CD14-positive monocyte (primary cell): ENCODE results near the gene ARPC2. TPM values are rescaled to one million over a fixed set of nuclear protein-coding genes. Genes with fewer than 3 reads are reported as not detected.

Source experiments
- DNase-seq, 3 donors: peaks; one replicate each; pipeline ENCODE4 v3.0.0-alpha.2; 2011 to 2022
- H2AFZ ChIP-seq: 2 replicates; pipeline ENCODE4 v1.6.0; 2012; ENCODE audit warnings: mild to moderate bottlenecking, low read depth, low read length, inconsistent platforms; ENCODE audit not compliant: insufficient read depth, poor library complexity, severe bottlenecking
- H3K27ac ChIP-seq, 2 donors: 1 replicate in 1 of 2; 2 replicates in 1 of 2; pipeline ENCODE4 v1.5.1; 2012 to 2013; ENCODE audit warnings: low read length in 2 of 2, control low read depth in 1 of 2, inconsistent platforms in 1 of 2, low read depth in 1 of 2, mild to moderate bottlenecking in 1 of 2
- H3K27me3 ChIP-seq, 2 donors: one replicate each; pipeline versions ENCODE4 v1.6.0 to v1.6.1; 2011 to 2013; ENCODE audit warnings: low read length in 2 of 2; ENCODE audit not compliant: control insufficient read depth in 2 of 2, insufficient read depth in 2 of 2
- H3K36me3 ChIP-seq, 2 donors: replicated peaks in 1 of 2; 1 replicate in 1 of 2; 2 replicates in 1 of 2; pipeline versions ENCODE4 v1.5.1 to v1.6.1; 2012 to 2013; ENCODE audit warnings: low read length in 2 of 2, control low read depth in 1 of 2, inconsistent platforms in 1 of 2, mild to moderate bottlenecking in 1 of 2; ENCODE audit not compliant: insufficient read depth in 2 of 2, control insufficient read depth in 1 of 2
- H3K4me1 ChIP-seq, 2 donors: 1 replicate in 1 of 2; 2 replicates in 1 of 2; pipeline versions ENCODE4 v1.5.1 to v1.6.1; 2012 to 2013; ENCODE audit warnings: low read length in 2 of 2, control low read depth in 1 of 2, inconsistent platforms in 1 of 2, mild to moderate bottlenecking in 1 of 2, moderate library complexity in 1 of 2; ENCODE audit not compliant: insufficient read depth in 2 of 2, control insufficient read depth in 1 of 2
- H3K4me2 ChIP-seq: replicated peaks from 2 replicates; pipeline ENCODE3; 2012; ENCODE audit warnings: low read length, moderate library complexity, mild to moderate bottlenecking; ENCODE audit not compliant: poor library complexity, severe bottlenecking; ENCODE audit errors: extremely low read depth
- H3K4me3 ChIP-seq, 3 experiments: fragments of 200-600 bp in 1 of 3; sonication (generic) in 1 of 3; replicated peaks in 1 of 3; 1 replicate in 2 of 3; 2 replicates in 1 of 3; pipeline ENCODE4 v1.5.1; 2011 to 2013; ENCODE audit warnings: low read length in 3 of 3, mild to moderate bottlenecking in 3 of 3, control low read depth in 2 of 3, low read depth in 2 of 3, inconsistent platforms in 1 of 3, moderate library complexity in 1 of 3
- H3K79me2 ChIP-seq: 2 replicates; pipeline ENCODE4 v1.6.0; 2012; ENCODE audit warnings: mild to moderate bottlenecking, control low read depth, inconsistent platforms, low read length, moderate library complexity; ENCODE audit not compliant: insufficient read depth
- H3K9ac ChIP-seq: 2 replicates; pipeline ENCODE4 v1.6.0; 2017; ENCODE audit warnings: low read length, mild to moderate bottlenecking; ENCODE audit not compliant: insufficient read depth, poor library complexity, severe bottlenecking
- H3K9me3 ChIP-seq, 2 donors: replicated peaks in 1 of 2; 1 replicate in 1 of 2; 2 replicates in 1 of 2; pipeline versions ENCODE4 v1.5.1 to v1.6.1; 2012 to 2013; ENCODE audit warnings: low read length in 2 of 2, control low read depth in 1 of 2; ENCODE audit not compliant: control insufficient read depth in 1 of 2, insufficient read depth in 1 of 2
- H4K20me1 ChIP-seq: 2 replicates; pipeline ENCODE4 v1.6.0; 2012; ENCODE audit warnings: mild to moderate bottlenecking, low read length, control low read depth, moderate library complexity; ENCODE audit not compliant: insufficient read depth
- H3K27ac Mint-ChIP-seq, 7 donors: one replicate each; pipeline ENCODE4 v1.8.0; 2020; ENCODE audit warnings: mild to moderate bottlenecking in 7 of 7, mixed read lengths in 7 of 7, moderate library complexity in 6 of 7, inconsistent platforms in 2 of 7
- H3K27me3 Mint-ChIP-seq, 3 donors: one replicate each; pipeline ENCODE4 v1.8.0; 2021 to 2022; ENCODE audit warnings: low read depth in 3 of 3, mild to moderate bottlenecking in 3 of 3, mixed read lengths in 3 of 3, moderate library complexity in 3 of 3, inconsistent platforms in 1 of 3
- H3K36me3 Mint-ChIP-seq, 2 donors: one replicate each; pipeline ENCODE4 v1.8.0; 2020; ENCODE audit warnings: mixed read lengths in 2 of 2, inconsistent platforms in 1 of 2, mild to moderate bottlenecking in 1 of 2
- H3K4me1 Mint-ChIP-seq: one replicate; pipeline ENCODE4 v1.8.0; 2020; ENCODE audit warnings: mild to moderate bottlenecking, mixed read lengths
- H3K4me3 Mint-ChIP-seq, 2 donors: one replicate each; pipeline ENCODE4 v1.8.0; 2020; ENCODE audit warnings: mild to moderate bottlenecking in 2 of 2, mixed read lengths in 2 of 2, moderate library complexity in 1 of 2
- H3K9me3 Mint-ChIP-seq, 7 donors: one replicate each; pipeline ENCODE4 v1.8.0; 2020 to 2022; ENCODE audit warnings: mixed read lengths in 7 of 7, mild to moderate bottlenecking in 6 of 7, moderate library complexity in 6 of 7, inconsistent platforms in 2 of 7
- WGBS: methylation state at CpG from one replicate; pipeline ENCODE4 v1.1.5; 2013; ENCODE audit warnings: missing lambda C conversion rate; ENCODE audit not compliant: insufficient coverage; 5-methylcytosine and 5-hydroxymethylcytosine counted together
- intact Hi-C, 2 donors: fragments of 100-400 bp; cut with micrococcal nuclease; formaldehyde crosslinking; loops; one replicate each; pipeline versions ENCODE4 v1.15.0 to v1.15.1; 2023
- polyA plus RNA-seq, 3 donors: library from polyadenylated mRNA; depleted of rRNA in 1 of 3; unstranded in 2 of 3; stranded (reverse) in 1 of 3; fragments of 300-500 nt in 2 of 3; fragments of >200 nt in 1 of 3; fragmentation: Illumina TruSeq in 2 of 3; gene quantifications; 1 replicate in 2 of 3; 2 replicates in 1 of 3; pipeline ENCODE4 v1.2.3, GENCODE V29; 2012 to 2021
- TF ChIP-seq, protein P1 (sequence below): fragments of 200-600 bp; IDR thresholded peaks from one replicate; pipeline ENCODE4 v1.8.0; 2022; ENCODE audit warnings: antibody characterized with exemption, mild to moderate bottlenecking

The ARPC2 gene
- polyA plus RNA-seq, 3 donors = 640 to 1,227 (median 1,162) TPM

DNA sequence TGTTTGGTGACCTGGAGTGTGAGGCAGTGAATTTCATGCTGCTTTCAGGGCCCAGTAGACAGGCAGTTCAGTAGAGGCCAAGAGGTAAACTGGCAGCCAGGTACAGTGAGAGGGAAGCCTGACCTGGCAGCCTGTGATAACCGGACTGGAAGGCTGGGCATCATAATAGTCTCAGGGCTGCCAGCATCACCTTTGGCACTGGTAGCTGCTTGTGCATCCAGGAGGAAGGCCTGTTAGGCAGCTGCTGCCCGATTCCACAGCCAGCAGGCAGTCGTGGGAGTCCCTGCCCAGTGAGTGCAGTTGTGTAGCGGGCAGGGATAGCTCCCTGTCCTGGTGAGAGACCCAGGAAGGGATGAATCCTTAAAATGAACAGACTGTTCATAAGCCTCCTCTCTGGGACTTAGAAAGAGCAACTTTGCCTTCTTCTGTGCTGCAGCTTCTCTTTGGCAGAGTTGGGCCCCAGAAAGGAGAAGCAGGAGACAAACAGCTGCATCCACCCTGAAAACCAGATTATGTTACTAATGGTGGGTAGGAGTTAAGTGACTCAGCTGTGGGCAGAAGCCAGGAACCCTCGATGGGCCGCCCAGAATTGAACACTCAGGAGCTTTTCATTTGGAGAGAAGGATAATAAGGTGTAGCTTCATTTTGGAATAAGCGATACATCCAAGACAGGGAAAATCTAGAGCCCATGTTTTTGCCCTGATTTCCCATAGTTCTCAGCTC, 35.7 kb downstream of the ARPC2 start:
- TF ChIP-seq, protein P1, sequence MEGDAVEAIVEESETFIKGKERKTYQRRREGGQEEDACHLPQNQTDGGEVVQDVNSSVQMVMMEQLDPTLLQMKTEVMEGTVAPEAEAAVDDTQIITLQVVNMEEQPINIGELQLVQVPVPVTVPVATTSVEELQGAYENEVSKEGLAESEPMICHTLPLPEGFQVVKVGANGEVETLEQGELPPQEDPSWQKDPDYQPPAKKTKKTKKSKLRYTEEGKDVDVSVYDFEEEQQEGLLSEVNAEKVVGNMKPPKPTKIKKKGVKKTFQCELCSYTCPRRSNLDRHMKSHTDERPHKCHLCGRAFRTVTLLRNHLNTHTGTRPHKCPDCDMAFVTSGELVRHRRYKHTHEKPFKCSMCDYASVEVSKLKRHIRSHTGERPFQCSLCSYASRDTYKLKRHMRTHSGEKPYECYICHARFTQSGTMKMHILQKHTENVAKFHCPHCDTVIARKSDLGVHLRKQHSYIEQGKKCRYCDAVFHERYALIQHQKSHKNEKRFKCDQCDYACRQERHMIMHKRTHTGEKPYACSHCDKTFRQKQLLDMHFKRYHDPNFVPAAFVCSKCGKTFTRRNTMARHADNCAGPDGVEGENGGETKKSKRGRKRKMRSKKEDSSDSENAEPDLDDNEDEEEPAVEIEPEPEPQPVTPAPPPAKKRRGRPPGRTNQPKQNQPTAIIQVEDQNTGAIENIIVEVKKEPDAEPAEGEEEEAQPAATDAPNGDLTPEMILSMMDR = no peak
- Histone ChIP-seq H4K20me1 (peaks cover 95% of the 10 kb centered on the region), H3K4me1 (peaks cover 26 to 40% of the 10 kb centered on the region in 2 donors), H3K9me3 (no peaks in the 10 kb centered on the region), H3K27me3 (no peaks in the 10 kb centered on the region), H3K4me3 (no peak overlapping the region), H3K36me3 (peaks cover 84 to 87% of the 10 kb centered on the region in 2 donors), H3K4me2 (no peak overlapping the region), H2AFZ (no peak overlapping the region), H3K27ac (peak overlapping the region in 1 of 2 donors; percentile 68), H3K9ac (peak overlapping the region; percentile 2), H3K79me2 (peaks cover 69% of the 10 kb centered on the region)
- no peak for DNase-seq
- Mint-ChIP-seq H3K4me1 (peaks cover 49% of the 10 kb centered on the region), H3K9me3 (no peaks in the 10 kb centered on the region), H3K27ac (peak overlapping the region; percentile 48 to 85 (median 61)), H3K4me3 (no peak overlapping the region), H3K27me3 (no peaks in the 10 kb centered on the region), H3K36me3 (peaks cover 78 to 88% of the 10 kb centered on the region in 2 donors)
- intact Hi-C loops = no loop called here
- 50% methylated on average over 6 of the region's 7 CpGs for WGBS

DNA sequence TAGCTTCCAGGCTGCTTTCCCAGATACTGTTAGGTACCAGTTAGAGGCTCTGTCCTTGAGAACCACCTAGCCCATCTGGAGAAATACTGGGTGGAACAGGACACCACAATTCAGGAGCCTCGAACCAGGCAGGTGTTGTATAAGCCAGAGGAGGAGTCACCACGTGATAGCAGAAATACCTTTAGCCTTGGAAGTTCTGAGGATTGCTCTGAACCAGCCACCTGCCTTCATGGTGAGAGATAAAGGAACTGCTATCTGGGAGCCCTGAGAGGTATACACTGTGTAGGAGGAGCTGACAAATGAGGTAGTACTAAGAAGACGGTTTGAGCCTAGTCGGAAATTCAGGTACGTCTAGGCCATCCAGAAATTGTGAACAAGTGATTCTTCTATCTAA, 36.2 kb downstream of the ARPC2 start:
- H3K79me2 ChIP-seq = peaks cover 63% of the 10 kb centered on the region
- peaks cover 90% of the 10 kb centered on the region for H4K20me1 ChIP-seq
- no peaks in the 10 kb centered on the region for H3K27me3 ChIP-seq
- peaks cover 32 to 45% of the 10 kb centered on the region in 2 donors for H3K4me1 ChIP-seq
- H3K4me1 Mint-ChIP-seq = peaks cover 53% of the 10 kb centered on the region
- DNase-seq = no peak
- peak overlapping the region in 1 of 2 donors; percentile 68 for H3K27ac ChIP-seq
- no peak overlapping the region for H3K9ac ChIP-seq
- peaks cover 74 to 83% of the 10 kb centered on the region in 2 donors for H3K36me3 Mint-ChIP-seq
- H3K27ac Mint-ChIP-seq = peak overlapping the region; percentile 17 to 85 (median 48)
- no peak overlapping the region for H2AFZ ChIP-seq
- no peaks in the 10 kb centered on the region for H3K9me3 Mint-ChIP-seq
- H3K36me3 ChIP-seq = peaks cover 78 to 81% of the 10 kb centered on the region in 2 donors
- H3K4me3 ChIP-seq = no peak overlapping the region
- no peak overlapping the region for H3K4me2 ChIP-seq
- TF ChIP-seq, protein P1 = no peak
- WGBS = 100% methylated on average over 5 of the region's 5 CpGs
- H3K9me3 ChIP-seq = no peaks in the 10 kb centered on the region
- H3K4me3 Mint-ChIP-seq = no peak overlapping the region
- no peaks in the 10 kb centered on the region for H3K27me3 Mint-ChIP-seq
- intact Hi-C loops = no loop called here
